ENCODE measurements around the gene KDF1. TPM values are rescaled to one million over a fixed set of nuclear protein-coding genes. Genes with fewer than 3 reads are reported as not detected.
"Not testable (repeated sequence)": the region's sequence is repeated elsewhere in the genome, so short reads cannot be mapped to it uniquely, and the experiment has no call there.

The KDF1 gene
- total RNA-seq, 1 experiment from 2014 or later: not detected

- no peak for DNase-seq (ENCODE audit: low spot score)
Observed at GRCh38 chr1:26956321-26956720, 3.9 kb downstream of the KDF1 start.

GRCh38 chr1:26953374-26953773 is 6.9 kb downstream of the KDF1 start:
- no peak for DNase-seq (ENCODE audit: low spot score)

DNA sequence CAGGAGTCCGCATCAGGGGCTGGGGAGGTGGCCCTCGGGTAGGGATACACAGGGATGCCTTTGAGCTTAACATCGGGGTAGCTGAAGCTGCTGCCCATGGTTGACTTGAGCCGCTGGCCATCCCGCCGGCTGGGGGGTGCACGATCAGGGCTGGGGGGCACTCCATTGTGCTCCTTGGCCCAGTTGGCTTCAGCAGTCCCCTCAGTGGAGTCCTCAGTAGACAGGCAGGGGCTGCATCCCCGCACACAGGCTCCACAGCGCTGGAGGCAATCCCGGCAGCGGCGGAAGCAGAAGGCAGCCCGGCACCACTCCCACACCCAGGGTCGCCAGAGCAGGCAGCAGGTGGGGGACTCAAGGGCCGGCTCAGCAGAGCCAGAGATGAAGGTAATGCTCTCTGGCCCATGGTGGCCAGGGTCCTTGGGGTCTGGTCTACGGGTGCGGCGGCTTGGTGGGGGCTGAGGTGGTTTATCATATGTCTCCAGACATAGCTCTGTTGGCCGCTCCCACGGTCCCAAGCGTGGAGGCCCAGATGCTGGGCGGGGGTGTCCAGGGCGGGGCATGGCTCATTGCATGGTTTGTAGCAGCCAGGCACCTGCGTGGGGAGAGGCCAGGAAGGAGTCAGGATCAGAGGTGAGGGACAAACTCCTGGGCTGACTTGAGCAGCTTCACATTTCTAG is 8.3 kb downstream of the KDF1 start:
- DNase-seq (ENCODE audit: low spot score): no peak

- no peak for DNase-seq (ENCODE audit: low spot score)
Observed at GRCh38 chr1:26951216-26951615, 9.1 kb downstream of the KDF1 start.

GRCh38 chr1:26950602-26951001 is 9.7 kb downstream of the KDF1 start:
- DNase-seq (ENCODE audit: low spot score): no peak

DNA sequence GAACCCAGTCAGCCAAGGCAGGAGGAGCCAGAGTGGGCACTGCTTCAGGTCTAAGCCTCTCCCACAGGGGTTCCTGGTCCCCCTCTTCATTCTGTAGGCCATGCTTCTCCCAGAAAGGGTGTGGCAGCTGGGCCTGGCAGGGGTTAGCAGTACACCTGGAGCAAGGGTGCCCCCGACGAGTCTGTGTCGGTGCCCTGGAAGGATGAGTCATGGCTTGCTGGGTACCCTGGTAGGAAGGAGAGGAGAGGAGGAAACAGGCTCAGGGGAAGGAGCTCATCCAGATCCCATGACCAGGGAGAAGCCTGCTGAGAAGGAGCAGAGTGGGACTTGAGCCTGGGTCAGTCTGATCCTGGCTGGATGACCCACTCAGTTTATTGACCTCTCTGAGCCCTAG is 10.3 kb downstream of the KDF1 start:
- peak; percentile 33 for DNase-seq (ENCODE audit: low spot score)

DNA sequence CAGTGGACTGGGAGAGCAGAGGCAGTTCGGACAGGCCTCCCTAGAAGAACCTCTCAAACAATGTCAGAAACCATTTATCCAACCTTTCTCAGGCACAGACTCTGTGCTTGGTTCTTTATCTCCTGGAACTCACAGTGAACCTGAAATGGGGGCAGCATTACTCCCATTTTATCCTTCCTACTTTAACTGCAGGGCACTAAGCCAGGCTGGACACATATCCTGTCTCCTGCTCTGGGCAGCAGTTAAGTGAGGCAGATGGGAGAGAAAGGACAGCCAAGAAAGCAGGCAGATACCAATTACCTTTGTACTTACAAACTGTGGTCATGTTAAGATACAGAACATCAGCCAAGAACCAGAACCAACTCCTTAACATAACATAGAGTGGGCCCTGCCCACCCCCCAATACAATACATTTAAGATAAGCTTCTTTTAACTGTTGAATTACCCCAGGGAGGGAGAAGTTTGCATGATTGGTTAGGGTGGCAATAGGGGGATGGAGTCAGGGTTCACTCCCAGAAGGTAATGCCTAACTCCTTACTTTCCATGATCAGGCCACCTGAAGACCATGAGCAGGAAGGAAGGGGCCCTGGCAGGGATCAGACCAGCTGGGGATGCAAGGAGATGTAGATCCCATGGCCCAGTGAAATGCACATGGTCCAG is 10.9 kb downstream of the KDF1 start:
- DNase-seq (ENCODE audit: low spot score): no peak

- not testable (repeated sequence) for DNase-seq (ENCODE audit: low spot score)
Observed at GRCh38 chr1:26948725-26949057, 11.6 kb downstream of the KDF1 start.

DNA sequence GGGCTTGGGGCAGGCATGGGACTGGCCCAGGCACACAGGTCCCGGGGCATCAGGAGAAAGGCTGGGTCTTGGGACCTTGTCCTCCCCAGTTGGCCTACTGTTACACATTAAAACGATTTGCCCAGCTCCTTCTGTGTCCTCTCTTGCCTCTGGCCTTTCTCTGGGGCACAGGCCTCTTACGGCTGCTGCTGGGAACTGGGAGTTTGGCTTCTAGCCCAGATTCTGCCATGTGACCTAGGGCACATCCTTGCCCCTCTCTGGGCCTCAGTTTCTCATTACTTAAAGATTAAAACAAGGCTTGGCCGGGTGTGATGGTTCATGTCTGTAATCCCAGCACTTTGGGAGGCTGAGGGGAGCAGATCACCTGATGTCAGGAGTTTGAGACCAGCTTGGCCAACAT is 14.0 kb downstream of the KDF1 start:
- DNase-seq (ENCODE audit: low spot score): no peak

GRCh38 chr1:26945728-26946127 is 14.5 kb downstream of the KDF1 start:
- DNase-seq (ENCODE audit: low spot score): no peak

DNA sequence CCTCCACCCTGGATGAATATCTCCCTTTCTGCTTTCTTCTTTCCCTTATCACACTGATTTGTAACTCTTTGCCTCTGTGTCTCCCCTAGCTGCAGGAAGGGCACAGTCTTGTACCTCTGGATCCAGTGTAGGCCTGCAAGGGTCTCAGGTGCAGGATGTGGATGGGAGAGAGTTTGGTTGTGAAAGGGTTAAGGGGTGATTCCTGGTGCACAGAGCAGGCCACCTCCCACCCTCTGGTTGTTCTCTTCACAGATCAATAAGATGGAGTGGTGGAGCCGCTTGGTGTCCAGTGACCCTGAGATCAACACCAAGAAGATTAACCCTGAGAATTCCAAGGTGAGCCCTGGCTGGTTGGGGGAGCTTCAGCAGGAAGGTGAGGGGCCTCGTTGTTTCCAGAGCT is 15.1 kb downstream of the KDF1 start:
- DNase-seq (ENCODE audit: low spot score): no peak

DNA sequence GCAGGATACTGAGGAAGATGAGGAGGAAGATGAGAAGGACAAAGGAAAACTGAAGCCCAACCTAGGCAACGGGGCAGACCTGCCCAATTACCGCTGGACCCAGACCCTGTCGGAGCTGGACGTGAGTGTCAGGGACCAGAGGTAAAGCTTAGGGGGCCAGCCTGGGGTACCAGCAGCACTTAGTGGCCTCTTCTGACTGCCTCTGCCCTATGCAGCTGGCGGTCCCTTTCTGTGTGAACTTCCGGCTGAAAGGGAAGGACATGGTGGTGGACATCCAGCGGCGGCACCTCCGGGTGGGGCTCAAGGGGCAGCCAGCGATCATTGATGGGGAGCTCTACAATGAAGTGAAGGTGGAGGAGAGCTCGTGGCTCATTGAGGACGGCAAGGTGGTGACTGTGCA is 17.6 kb downstream of the KDF1 start:
- DNase-seq (ENCODE audit: low spot score): no peak

DNA sequence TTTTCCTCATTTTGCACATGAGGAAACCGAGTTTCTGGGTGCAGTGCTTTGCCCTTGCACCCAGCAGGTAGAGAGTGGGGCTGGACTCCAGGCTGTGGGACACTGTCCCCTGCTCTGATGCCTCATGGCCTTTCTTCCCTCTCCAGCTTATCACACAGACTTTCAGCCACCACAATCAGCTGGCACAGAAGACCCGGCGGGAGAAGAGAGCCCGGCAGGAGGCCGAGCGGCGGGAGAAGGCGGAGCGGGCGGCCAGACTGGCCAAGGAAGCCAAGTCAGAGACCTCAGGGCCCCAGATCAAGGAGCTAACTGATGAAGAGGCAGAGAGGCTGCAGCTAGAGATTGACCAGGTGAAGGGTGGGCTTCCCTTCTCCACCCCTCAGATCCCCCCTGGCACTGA is 19.0 kb downstream of the KDF1 start:
- no peak for DNase-seq (ENCODE audit: low spot score)

DNA sequence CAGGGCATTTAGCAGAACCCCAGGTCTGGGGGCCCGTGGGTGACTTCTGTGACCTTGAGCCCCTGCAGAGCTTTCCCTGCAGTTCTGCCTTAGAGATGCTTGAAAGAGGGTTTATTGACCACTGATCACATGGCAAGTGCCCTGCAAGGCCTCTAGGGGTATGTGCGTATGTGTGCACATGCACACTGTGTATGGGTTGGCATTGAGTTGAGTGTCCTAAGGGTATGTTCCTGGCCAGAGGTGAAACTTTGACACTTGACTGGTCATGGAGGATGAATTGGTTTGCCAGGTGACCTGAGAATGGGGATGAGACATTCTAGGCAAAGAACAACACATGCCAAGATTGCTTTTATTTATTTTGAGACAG is 21.6 kb downstream of the KDF1 start:
- DNase-seq (ENCODE audit: low spot score): no peak

DNA sequence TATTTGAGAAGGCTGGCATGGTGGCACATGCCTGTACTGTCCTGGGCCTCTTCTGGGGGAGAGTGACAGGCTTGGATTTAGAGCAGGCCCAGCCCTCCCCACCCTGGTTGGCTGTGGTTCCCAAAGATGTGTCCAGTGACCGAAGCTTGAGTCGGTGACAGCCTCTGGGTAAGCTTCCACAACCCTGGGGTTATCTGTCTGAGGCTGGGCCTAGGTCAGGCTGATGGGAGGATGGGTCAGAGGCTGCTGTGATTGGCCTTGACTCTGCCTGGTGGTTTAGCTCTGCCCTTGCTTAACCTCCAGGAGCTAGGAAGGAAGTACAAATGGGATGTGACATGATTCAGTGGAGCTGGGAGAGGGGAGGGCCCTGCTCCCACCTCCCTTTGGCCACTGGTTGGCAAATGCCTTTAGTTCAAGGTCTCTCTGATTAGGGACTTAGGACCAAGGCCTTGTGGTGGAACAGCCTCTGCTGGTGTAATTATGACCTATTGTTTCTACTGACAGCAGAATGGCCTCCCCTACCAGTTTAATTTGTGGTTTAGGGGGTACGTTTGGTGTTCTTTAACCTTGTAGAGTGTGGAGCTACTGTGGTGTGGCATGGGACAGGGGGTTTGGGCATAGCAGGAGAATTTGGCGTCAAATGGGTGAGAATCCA is 22.1 kb downstream of the KDF1 start:
- no peak for DNase-seq (ENCODE audit: low spot score)

DNA sequence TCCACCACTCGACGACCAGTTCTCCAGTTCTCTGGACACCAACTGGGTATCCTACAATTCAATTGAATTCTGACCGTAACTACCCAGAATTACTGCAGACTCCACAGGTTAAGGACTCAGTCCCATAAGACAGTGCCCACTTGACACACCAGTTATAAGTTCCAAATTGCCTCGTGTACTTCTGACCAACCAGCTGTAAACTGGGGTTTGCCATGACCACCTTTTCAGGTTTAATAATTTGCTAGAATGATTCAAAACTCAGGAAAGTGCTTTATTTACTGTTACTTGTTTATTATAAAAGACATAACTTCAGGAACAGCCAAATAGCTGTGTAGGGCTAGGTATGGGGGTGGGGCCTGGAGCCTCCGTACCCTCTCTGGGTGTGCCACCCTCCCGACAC is 23.4 kb downstream of the KDF1 start:
- no peak for DNase-seq (ENCODE audit: low spot score)

GRCh38 chr1:26932531-26932930 is 27.7 kb downstream of the KDF1 start:
- no peak for DNase-seq (ENCODE audit: low spot score)

DNA sequence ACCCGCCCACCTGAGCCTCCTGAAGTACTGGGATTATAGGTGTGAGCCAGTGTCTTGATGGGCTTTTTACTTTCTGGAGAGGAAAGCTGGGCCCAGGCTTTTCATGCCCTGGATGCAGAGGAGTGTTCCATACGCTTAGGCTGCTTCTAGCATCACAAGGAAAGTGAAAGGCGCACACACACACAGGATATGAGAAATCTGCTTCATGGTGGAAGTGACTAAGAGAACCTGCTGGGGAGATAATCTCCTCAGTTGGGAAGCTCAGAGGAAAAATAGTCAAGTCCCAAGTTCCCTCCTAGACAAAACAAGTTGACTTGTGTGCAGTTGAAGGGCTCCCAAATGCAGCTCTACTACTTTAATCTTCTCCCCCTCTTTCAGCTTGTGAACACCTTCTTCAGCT is 36.6 kb downstream of the KDF1 start:
- DNase-seq (ENCODE audit: low spot score): peak; percentile 54

GRCh38 chr1:26922901-26923300 is 37.4 kb downstream of the KDF1 start:
- no peak for DNase-seq (ENCODE audit: low spot score)

DNA sequence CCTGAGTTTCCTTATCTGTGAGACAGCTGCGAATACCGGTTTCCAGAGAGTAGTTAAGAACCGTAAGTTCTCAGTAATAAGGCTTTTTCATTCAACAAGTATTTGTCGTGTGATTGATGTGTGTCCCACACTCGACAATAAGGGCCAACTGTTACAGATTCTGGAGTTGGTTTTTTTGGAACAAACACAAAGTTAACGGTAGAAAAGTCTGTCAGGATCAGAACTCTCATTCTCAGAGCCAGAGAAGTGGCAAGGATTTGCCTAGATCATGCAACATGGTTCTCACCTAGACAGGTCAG is 37.9 kb downstream of the KDF1 start:
- DNase-seq (ENCODE audit: low spot score): no peak

- DNase-seq (ENCODE audit: low spot score): peak; percentile 85
Observed at GRCh38 chr1:26921540-26922430, 38.5 kb downstream of the KDF1 start, which contains the start of gene NUDC. Gene NUDC (plus strand): TSS chr1:26921743. CDS start chr1:26921849, 106 bp downstream.

- DNase-seq (ENCODE audit: low spot score): no peak
Observed at GRCh38 chr1:26921126-26921539, 39.1 kb downstream of the KDF1 start.

Measured in A172 (cell line).